ENCODE results near the gene MOB2.
A peak's percentile ranks its signal among the peaks of the same experiment; 100 is the strongest.

Gene MOB2

GRCh38 chr11:1455032-1455762 lies 31.4 kb downstream of the MOB2 start:
- DNase-seq = no peak

GRCh38 chr11:1454576-1454975 lies 32.0 kb downstream of the MOB2 start:
- no peak for DNase-seq

- peak; percentile 14 for DNase-seq
Observed at GRCh38 chr11:1453611-1454034, 33.0 kb downstream of the MOB2 start.

- DNase-seq = no peak
Observed at GRCh38 chr11:1452744-1453143, 33.8 kb downstream of the MOB2 start.

- DNase-seq = no peak
Observed at GRCh38 chr11:1451781-1452470, 34.7 kb downstream of the MOB2 start.

GRCh38 chr11:1450949-1451710 lies 35.4 kb downstream of the MOB2 start:
- no peak for DNase-seq

- no peak for DNase-seq
Observed at GRCh38 chr11:1450344-1450875, 36.2 kb downstream of the MOB2 start.

- DNase-seq = no peak
Observed at GRCh38 chr11:1449490-1450243, 36.9 kb downstream of the MOB2 start.

- DNase-seq = no peak
Observed at GRCh38 chr11:1448882-1449281, 37.7 kb downstream of the MOB2 start.

GRCh38 chr11:1447845-1448825 lies 38.4 kb downstream of the MOB2 start:
- DNase-seq = no peak

GRCh38 chr11:1446623-1447022 lies 40.0 kb downstream of the MOB2 start:
- DNase-seq = no peak

GRCh38 chr11:1445741-1446445 lies 40.7 kb downstream of the MOB2 start:
- no peak for DNase-seq

GRCh38 chr11:1444823-1445422 lies 41.7 kb downstream of the MOB2 start:
- no peak for DNase-seq

GRCh38 chr11:1444321-1444720 lies 42.3 kb downstream of the MOB2 start:
- no peak for DNase-seq

- DNase-seq = no peak
Observed at GRCh38 chr11:1443737-1444136, 42.8 kb downstream of the MOB2 start.

GRCh38 chr11:1442807-1443366 lies 43.7 kb downstream of the MOB2 start:
- DNase-seq = no peak

- no peak for DNase-seq
Observed at GRCh38 chr11:1442163-1442562, 44.4 kb downstream of the MOB2 start.

GRCh38 chr11:1440496-1440895 lies 46.1 kb downstream of the MOB2 start:
- no peak for DNase-seq

GRCh38 chr11:1440066-1440465 lies 46.5 kb downstream of the MOB2 start:
- DNase-seq = no peak

- DNase-seq = no peak
Observed at GRCh38 chr11:1439341-1439740, 47.2 kb downstream of the MOB2 start.

All from CD4-positive, alpha-beta T cell treated with Interleukin-4 for 4 hours (primary cell).